GM23338 (cell line): Measurements from ENCODE around the gene CNPY2. TPM values are rescaled to one million over a fixed set of nuclear protein-coding genes. Genes with fewer than 3 reads are reported as not detected.

Experiments used
- ATAC-seq: fragments of 200-7000 bp; cut with Tn5 transposase; 3 replicates; pipeline ENCODE4 v1.9.1; 2020
- DNase-seq: peaks from one replicate; pipeline ENCODE4 v3.0.0-alpha.2; 2015; ENCODE audit warnings: low spot score
- H2AFZ ChIP-seq: fragments of 200-600 bp; sonication (generic); 2 replicates; pipeline ENCODE4 v1.8.0; 2016; ENCODE audit warnings: antibody characterized with exemption, mild to moderate bottlenecking, moderate library complexity
- H3F3A ChIP-seq: fragments of 200-600 bp; sonication (generic); replicated peaks from 2 replicates; pipeline ENCODE4 v1.8.0; 2017; ENCODE audit warnings: antibody characterized with exemption, mixed run types, low read depth
- H3K27ac ChIP-seq: fragments of 200-600 bp; sonication (generic); 2 replicates; pipeline ENCODE4 v1.6.1; 2016; ENCODE audit warnings: low read depth
- H3K27me3 ChIP-seq: fragments of 200-600 bp; sonication (generic); 2 replicates; pipeline ENCODE4 v1.8.0; 2016; ENCODE audit warnings: mild to moderate bottlenecking, mixed run types, moderate library complexity; ENCODE audit not compliant: insufficient read depth
- H3K36me3 ChIP-seq: fragments of 200-600 bp; sonication (generic); 2 replicates; pipeline ENCODE4 v1.8.0; 2016; ENCODE audit warnings: mild to moderate bottlenecking; ENCODE audit not compliant: insufficient read depth
- H3K4me1 ChIP-seq: fragments of 200-600 bp; sonication (generic); 2 replicates; pipeline ENCODE4 v1.8.0; 2016; ENCODE audit warnings: mild to moderate bottlenecking, moderate library complexity; ENCODE audit not compliant: insufficient read depth
- H3K4me2 ChIP-seq: fragments of 200-600 bp; sonication (generic); 2 replicates; pipeline ENCODE4 v1.7.1; 2017; ENCODE audit warnings: mixed run types
- H3K4me3 ChIP-seq: fragments of 200-600 bp; sonication (generic); 2 replicates; pipeline ENCODE4 v1.6.1; 2016; ENCODE audit warnings: mixed run types
- H3K79me2 ChIP-seq: fragments of 200-600 bp; sonication (generic); replicated peaks from 2 replicates; pipeline ENCODE4 v1.8.0; 2017; ENCODE audit warnings: mild to moderate bottlenecking; ENCODE audit not compliant: insufficient read depth
- H3K9me2 ChIP-seq: fragments of 200-600 bp; sonication (generic); 2 replicates; pipeline ENCODE4 v1.8.0; 2017; ENCODE audit not compliant: insufficient read depth
- H4K20me1 ChIP-seq: fragments of 200-600 bp; sonication (generic); replicated peaks from 2 replicates; pipeline ENCODE4 v1.8.0; 2017; ENCODE audit warnings: mild to moderate bottlenecking; ENCODE audit not compliant: insufficient read depth
- H3K27ac Mint-ChIP-seq: 2 replicates; pipeline ENCODE4 v1.8.0; 2020; ENCODE audit warnings: inconsistent platforms, mild to moderate bottlenecking, moderate library complexity, mixed read lengths
- H3K27me3 Mint-ChIP-seq: 3 replicates; pipeline ENCODE4 v1.8.0; 2022; ENCODE audit warnings: low read depth, mild to moderate bottlenecking, moderate library complexity, mixed read lengths, inconsistent platforms; ENCODE audit not compliant: insufficient read depth, poor library complexity
- H3K36me3 Mint-ChIP-seq: 3 replicates; pipeline ENCODE4 v1.8.0; 2021; ENCODE audit warnings: low read depth, mild to moderate bottlenecking, inconsistent platforms, moderate library complexity, mixed read lengths
- H3K4me1 Mint-ChIP-seq: 3 replicates; pipeline ENCODE4 v1.8.0; 2020; ENCODE audit warnings: mild to moderate bottlenecking, inconsistent platforms, mixed read lengths
- H3K4me3 Mint-ChIP-seq: 3 replicates; pipeline ENCODE4 v1.8.0; 2021; ENCODE audit warnings: moderate library complexity, mild to moderate bottlenecking, inconsistent platforms, mixed read lengths
- H3K9me3 Mint-ChIP-seq: 3 replicates; pipeline ENCODE4 v1.8.0; 2020; ENCODE audit warnings: moderate library complexity, mild to moderate bottlenecking, inconsistent platforms, mixed read lengths
- CREB1 ChIP-seq: fragments of 250-450 bp; sonication (Bioruptor Pico); IDR thresholded peaks from 2 replicates; pipeline ENCODE4 v1.5.0; 2020; ENCODE audit warnings: low read depth, mild to moderate bottlenecking, moderate library complexity
- EZH2 ChIP-seq: fragments of 200-600 bp; sonication (generic); IDR thresholded peaks from one replicate; pipeline ENCODE4 v1.8.0; 2017; ENCODE audit warnings: antibody characterized with exemption, mild to moderate bottlenecking, low read depth; ENCODE audit not compliant: unreplicated experiment
- EZH2phosphoT487 ChIP-seq: fragments of 200-600 bp; sonication (generic); IDR thresholded peaks from one replicate; pipeline ENCODE4 v1.8.1; 2018; ENCODE audit warnings: antibody characterized with exemption; ENCODE audit not compliant: unreplicated experiment
- JUNB ChIP-seq: IDR thresholded peaks from one replicate; pipeline ENCODE4 v1.6.1; 2016; ENCODE audit warnings: antibody characterized with exemption; ENCODE audit not compliant: unreplicated experiment
- NANOG ChIP-seq: IDR thresholded peaks from 2 replicates; pipeline ENCODE4 v1.6.1; 2016; ENCODE audit warnings: antibody characterized with exemption, borderline replicate concordance
- POLR2AphosphoS5 ChIP-seq: IDR thresholded peaks from 2 replicates; pipeline ENCODE4 v1.6.1; 2016; ENCODE audit warnings: antibody characterized with exemption, low read depth
- STAT1 ChIP-seq: IDR thresholded peaks from one replicate; pipeline ENCODE4 v1.6.1; 2016; ENCODE audit warnings: antibody characterized with exemption; ENCODE audit not compliant: unreplicated experiment
- ZNF114 ChIP-seq: fragments of 250-450 bp; sonication (Bioruptor Pico); IDR thresholded peaks from 2 replicates; pipeline ENCODE4 v1.5.0; 2020; ENCODE audit warnings: mild to moderate bottlenecking, moderate library complexity
- ZNF331 ChIP-seq: fragments of 250-450 bp; sonication (Bioruptor Pico); IDR thresholded peaks from 2 replicates; pipeline ENCODE4 v1.5.0; 2020; ENCODE audit warnings: low read depth, mild to moderate bottlenecking, moderate library complexity
- polyA plus RNA-seq: library from polyadenylated mRNA; unstranded; fragments of >200 nt; fragmentation: Nextera tagmentation; extraction: Ambion mirVana; gene quantifications from 2 replicates; pipeline ENCODE4 v1.2.1, GENCODE V29; 2016
- total RNA-seq: library from RNA; depleted of rRNA; stranded (reverse); fragments of >200 nt; shearing (Covaris generic); gene quantifications from 2 replicates; pipeline ENCODE4 v1.2.3, GENCODE V29; 2014
- TF ChIP-seq, protein P1 (sequence below): IDR thresholded peaks from one replicate; pipeline ENCODE4 v1.6.1; 2018; ENCODE audit warnings: antibody characterized with exemption; ENCODE audit not compliant: unreplicated experiment
- TF ChIP-seq, protein P2 (sequence below): IDR thresholded peaks from 2 replicates; pipeline ENCODE4 v1.6.1; 2016; ENCODE audit warnings: antibody characterized with exemption
- TF ChIP-seq, protein P3 (sequence below): fragments of 250-450 bp; sonication (Bioruptor Pico); IDR thresholded peaks from 2 replicates; pipeline ENCODE4 v1.5.0; 2020; ENCODE audit warnings: mild to moderate bottlenecking, moderate library complexity
- TF ChIP-seq, protein P4 (sequence below), 2 experiments: fragments of 200-600 bp in 1 of 2; sonication (generic) in 1 of 2; conservative IDR thresholded peaks; 2 replicates each; pipeline versions ENCODE4 v1.5.1 to v1.6.1; 2016 to 2017; ENCODE audit warnings: antibody characterized with exemption in 2 of 2, low read depth in 2 of 2, mild to moderate bottlenecking in 2 of 2, moderate library complexity in 1 of 2

The CNPY2 gene
- total and polyA plus RNA-seq, 2 experiments from 2014 or later, result 119 to 316 TPM

DNA sequence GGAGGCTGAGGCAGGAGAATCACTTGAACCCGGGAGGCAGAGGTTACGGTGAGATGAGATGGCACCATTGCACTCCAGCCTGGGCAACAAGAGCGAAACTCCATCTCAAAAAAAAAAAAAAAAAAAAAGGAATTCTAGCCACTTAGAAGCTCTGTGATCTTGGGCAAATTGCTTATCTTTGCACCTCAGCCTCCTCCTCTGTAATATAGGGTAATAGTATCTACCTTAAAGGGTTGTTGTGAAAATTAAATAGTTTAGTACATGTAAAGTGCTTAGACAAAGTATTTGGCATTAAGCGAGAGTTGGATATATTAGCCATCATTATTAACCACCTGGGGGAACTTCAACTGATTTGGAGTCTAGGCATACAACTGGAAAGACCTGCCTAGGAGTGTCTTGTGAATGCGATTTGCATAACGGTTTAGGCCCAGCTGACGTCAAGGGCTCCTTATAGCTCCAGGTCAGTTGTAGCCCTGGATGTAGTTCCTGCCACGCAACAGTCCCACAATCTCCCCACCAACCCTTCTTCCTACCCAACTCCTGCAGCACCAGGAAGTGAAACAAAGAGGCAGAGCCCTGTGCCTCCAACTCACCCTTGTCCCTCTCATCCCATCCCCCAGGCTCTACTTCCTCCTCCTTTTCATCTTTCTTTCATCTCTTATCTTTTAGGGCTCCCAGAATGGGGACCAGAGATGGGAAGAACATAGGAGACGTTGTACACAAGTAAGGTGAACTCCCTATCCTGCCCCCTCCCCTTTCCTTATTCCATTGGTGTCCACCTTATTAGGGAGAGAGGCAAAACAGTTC lies 20.8 kb upstream of the CNPY2 start:
- ATAC-seq (no peak), DNase-seq (peak; percentile 8)
- Mint-ChIP-seq H3K9me3 (no peaks in the 10 kb centered on the region), H3K4me3 (no peak overlapping the region), H3K4me1 (peaks cover 42% of the 10 kb centered on the region), H3K27ac (peak overlapping the region; percentile 33; the same call in 1 of the 2 replicates), H3K27me3 (peaks cover 12% of the 10 kb centered on the region), H3K36me3 (no peaks in the 10 kb centered on the region)
- H3K27ac ChIP-seq, result no peak overlapping the region; the same call in 1 of the 2 replicates
- peaks cover 33% of the 10 kb centered on the region for H3K4me1 ChIP-seq
- H3F3A ChIP-seq, result peaks cover 22% of the 10 kb centered on the region; the same call in 1 of the 2 replicates
- no peaks in the 10 kb centered on the region for H4K20me1 ChIP-seq
- no peak for TF ChIP-seq STAT1
- TF ChIP-seq EZH2, result no peak
- no peak for TF ChIP-seq NANOG
- no peak for TF ChIP-seq ZNF331 (CRISPR knock-in tag)
- no peak for TF ChIP-seq JUNB
- TF ChIP-seq, protein P1, sequence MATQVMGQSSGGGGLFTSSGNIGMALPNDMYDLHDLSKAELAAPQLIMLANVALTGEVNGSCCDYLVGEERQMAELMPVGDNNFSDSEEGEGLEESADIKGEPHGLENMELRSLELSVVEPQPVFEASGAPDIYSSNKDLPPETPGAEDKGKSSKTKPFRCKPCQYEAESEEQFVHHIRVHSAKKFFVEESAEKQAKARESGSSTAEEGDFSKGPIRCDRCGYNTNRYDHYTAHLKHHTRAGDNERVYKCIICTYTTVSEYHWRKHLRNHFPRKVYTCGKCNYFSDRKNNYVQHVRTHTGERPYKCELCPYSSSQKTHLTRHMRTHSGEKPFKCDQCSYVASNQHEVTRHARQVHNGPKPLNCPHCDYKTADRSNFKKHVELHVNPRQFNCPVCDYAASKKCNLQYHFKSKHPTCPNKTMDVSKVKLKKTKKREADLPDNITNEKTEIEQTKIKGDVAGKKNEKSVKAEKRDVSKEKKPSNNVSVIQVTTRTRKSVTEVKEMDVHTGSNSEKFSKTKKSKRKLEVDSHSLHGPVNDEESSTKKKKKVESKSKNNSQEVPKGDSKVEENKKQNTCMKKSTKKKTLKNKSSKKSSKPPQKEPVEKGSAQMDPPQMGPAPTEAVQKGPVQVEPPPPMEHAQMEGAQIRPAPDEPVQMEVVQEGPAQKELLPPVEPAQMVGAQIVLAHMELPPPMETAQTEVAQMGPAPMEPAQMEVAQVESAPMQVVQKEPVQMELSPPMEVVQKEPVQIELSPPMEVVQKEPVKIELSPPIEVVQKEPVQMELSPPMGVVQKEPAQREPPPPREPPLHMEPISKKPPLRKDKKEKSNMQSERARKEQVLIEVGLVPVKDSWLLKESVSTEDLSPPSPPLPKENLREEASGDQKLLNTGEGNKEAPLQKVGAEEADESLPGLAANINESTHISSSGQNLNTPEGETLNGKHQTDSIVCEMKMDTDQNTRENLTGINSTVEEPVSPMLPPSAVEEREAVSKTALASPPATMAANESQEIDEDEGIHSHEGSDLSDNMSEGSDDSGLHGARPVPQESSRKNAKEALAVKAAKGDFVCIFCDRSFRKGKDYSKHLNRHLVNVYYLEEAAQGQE, result no peak
- TF ChIP-seq ZNF114 (CRISPR knock-in tag), result no peak
- TF ChIP-seq CREB1 (CRISPR knock-in tag), result no peak
- TF ChIP-seq, protein P2, sequence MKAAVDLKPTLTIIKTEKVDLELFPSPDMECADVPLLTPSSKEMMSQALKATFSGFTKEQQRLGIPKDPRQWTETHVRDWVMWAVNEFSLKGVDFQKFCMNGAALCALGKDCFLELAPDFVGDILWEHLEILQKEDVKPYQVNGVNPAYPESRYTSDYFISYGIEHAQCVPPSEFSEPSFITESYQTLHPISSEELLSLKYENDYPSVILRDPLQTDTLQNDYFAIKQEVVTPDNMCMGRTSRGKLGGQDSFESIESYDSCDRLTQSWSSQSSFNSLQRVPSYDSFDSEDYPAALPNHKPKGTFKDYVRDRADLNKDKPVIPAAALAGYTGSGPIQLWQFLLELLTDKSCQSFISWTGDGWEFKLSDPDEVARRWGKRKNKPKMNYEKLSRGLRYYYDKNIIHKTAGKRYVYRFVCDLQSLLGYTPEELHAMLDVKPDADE, result no peak
- TF ChIP-seq, protein P3, sequence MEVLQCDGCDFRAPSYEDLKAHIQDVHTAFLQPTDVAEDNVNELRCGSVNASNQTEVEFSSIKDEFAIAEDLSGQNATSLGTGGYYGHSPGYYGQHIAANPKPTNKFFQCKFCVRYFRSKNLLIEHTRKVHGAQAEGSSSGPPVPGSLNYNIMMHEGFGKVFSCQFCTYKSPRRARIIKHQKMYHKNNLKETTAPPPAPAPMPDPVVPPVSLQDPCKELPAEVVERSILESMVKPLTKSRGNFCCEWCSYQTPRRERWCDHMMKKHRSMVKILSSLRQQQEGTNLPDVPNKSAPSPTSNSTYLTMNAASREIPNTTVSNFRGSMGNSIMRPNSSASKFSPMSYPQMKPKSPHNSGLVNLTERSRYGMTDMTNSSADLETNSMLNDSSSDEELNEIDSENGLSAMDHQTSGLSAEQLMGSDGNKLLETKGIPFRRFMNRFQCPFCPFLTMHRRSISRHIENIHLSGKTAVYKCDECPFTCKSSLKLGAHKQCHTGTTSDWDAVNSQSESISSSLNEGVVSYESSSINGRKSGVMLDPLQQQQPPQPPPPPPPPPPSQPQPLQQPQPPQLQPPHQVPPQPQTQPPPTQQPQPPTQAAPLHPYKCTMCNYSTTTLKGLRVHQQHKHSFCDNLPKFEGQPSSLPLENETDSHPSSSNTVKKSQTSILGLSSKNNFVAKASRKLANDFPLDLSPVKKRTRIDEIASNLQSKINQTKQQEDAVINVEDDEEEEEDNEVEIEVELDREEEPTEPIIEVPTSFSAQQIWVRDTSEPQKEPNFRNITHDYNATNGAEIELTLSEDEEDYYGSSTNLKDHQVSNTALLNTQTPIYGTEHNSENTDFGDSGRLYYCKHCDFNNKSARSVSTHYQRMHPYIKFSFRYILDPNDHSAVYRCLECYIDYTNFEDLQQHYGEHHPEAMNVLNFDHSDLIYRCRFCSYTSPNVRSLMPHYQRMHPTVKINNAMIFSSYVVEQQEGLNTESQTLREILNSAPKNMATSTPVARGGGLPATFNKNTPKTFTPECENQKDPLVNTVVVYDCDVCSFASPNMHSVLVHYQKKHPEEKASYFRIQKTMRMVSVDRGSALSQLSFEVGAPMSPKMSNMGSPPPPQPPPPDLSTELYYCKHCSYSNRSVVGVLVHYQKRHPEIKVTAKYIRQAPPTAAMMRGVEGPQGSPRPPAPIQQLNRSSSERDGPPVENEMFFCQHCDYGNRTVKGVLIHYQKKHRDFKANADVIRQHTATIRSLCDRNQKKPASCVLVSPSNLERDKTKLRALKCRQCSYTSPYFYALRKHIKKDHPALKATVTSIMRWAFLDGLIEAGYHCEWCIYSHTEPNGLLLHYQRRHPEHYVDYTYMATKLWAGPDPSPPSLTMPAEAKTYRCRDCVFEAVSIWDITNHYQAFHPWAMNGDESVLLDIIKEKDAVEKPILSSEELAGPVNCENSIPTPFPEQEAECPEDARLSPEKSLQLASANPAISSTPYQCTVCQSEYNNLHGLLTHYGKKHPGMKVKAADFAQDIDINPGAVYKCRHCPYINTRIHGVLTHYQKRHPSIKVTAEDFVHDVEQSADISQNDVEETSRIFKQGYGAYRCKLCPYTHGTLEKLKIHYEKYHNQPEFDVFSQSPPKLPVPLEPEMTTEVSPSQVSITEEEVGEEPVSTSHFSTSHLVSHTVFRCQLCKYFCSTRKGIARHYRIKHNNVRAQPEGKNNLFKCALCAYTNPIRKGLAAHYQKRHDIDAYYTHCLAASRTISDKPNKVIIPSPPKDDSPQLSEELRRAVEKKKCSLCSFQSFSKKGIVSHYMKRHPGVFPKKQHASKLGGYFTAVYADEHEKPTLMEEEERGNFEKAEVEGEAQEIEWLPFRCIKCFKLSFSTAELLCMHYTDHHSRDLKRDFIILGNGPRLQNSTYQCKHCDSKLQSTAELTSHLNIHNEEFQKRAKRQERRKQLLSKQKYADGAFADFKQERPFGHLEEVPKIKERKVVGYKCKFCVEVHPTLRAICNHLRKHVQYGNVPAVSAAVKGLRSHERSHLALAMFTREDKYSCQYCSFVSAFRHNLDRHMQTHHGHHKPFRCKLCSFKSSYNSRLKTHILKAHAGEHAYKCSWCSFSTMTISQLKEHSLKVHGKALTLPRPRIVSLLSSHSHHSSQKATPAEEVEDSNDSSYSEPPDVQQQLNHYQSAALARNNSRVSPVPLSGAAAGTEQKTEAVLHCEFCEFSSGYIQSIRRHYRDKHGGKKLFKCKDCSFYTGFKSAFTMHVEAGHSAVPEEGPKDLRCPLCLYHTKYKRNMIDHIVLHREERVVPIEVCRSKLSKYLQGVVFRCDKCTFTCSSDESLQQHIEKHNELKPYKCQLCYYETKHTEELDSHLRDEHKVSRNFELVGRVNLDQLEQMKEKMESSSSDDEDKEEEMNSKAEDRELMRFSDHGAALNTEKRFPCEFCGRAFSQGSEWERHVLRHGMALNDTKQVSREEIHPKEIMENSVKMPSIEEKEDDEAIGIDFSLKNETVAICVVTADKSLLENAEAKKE (CRISPR knock-in tag), result no peak
- TF ChIP-seq EZH2phosphoT487, result no peak
- TF ChIP-seq, protein P4, sequence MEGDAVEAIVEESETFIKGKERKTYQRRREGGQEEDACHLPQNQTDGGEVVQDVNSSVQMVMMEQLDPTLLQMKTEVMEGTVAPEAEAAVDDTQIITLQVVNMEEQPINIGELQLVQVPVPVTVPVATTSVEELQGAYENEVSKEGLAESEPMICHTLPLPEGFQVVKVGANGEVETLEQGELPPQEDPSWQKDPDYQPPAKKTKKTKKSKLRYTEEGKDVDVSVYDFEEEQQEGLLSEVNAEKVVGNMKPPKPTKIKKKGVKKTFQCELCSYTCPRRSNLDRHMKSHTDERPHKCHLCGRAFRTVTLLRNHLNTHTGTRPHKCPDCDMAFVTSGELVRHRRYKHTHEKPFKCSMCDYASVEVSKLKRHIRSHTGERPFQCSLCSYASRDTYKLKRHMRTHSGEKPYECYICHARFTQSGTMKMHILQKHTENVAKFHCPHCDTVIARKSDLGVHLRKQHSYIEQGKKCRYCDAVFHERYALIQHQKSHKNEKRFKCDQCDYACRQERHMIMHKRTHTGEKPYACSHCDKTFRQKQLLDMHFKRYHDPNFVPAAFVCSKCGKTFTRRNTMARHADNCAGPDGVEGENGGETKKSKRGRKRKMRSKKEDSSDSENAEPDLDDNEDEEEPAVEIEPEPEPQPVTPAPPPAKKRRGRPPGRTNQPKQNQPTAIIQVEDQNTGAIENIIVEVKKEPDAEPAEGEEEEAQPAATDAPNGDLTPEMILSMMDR (conservative IDR thresholded peaks at IDR 0.05; ENCODE audit: low read depth in 2 of 2), result no peak
- TF ChIP-seq POLR2AphosphoS5, result no peak
- no peaks in the 10 kb centered on the region for H3K36me3 ChIP-seq
- H2AFZ ChIP-seq, result no peak overlapping the region
- no peaks in the 10 kb centered on the region for H3K27me3 ChIP-seq
- H3K9me2 ChIP-seq, result peaks cover 19% of the 10 kb centered on the region
- H3K4me2 ChIP-seq, result no peak overlapping the region
- H3K79me2 ChIP-seq, result peaks cover 5% of the 10 kb centered on the region; the same call in 1 of the 2 replicates
- H3K4me3 ChIP-seq, result no peak overlapping the region
